GM19043 (cell line): Measurements from ENCODE around the gene TRAPPC2L.
"Not testable (repeated sequence)": the region's sequence is repeated elsewhere in the genome, so short reads cannot be mapped to it uniquely, and the experiment has no call there.

Source experiments
- ATAC-seq: cut with Tn5 transposase; IDR thresholded peaks from one replicate; pipeline ENCODE4 v1.9.1; 2021; ENCODE audit warnings: low read depth; ENCODE audit not compliant: unreplicated experiment

Gene TRAPPC2L

GRCh38 chr16:88886845-88887521 is 30.1 kb downstream of the TRAPPC2L start:
- ATAC-seq: no peak

- ATAC-seq: no peak
Observed at GRCh38 chr16:88888057-88888456, 31.1 kb downstream of the TRAPPC2L start.

GRCh38 chr16:88888461-88889387 is 31.8 kb downstream of the TRAPPC2L start:
- no peak for ATAC-seq

- not testable (repeated sequence) for ATAC-seq
Observed at GRCh38 chr16:88889702-88890352, 32.9 kb downstream of the TRAPPC2L start.

GRCh38 chr16:88891083-88891482 is 34.2 kb downstream of the TRAPPC2L start:
- no peak for ATAC-seq

- no peak for ATAC-seq
Observed at GRCh38 chr16:88892065-88892464, 35.1 kb downstream of the TRAPPC2L start.

- no peak for ATAC-seq
Observed at GRCh38 chr16:88893127-88893968, 36.4 kb downstream of the TRAPPC2L start.

- not testable (repeated sequence) for ATAC-seq
Observed at GRCh38 chr16:88894266-88894665, 37.3 kb downstream of the TRAPPC2L start.

- ATAC-seq: no peak
Observed at GRCh38 chr16:88894681-88895300, 37.9 kb downstream of the TRAPPC2L start.

- ATAC-seq: no peak
Observed at GRCh38 chr16:88895335-88895734, 38.4 kb downstream of the TRAPPC2L start.

- ATAC-seq: no peak
Observed at GRCh38 chr16:88896238-88897070, 39.5 kb downstream of the TRAPPC2L start.

- no peak for ATAC-seq
Observed at GRCh38 chr16:88897696-88898425, 40.9 kb downstream of the TRAPPC2L start.

- no peak for ATAC-seq
Observed at GRCh38 chr16:88899901-88900661, 43.2 kb downstream of the TRAPPC2L start.

- ATAC-seq: no peak
Observed at GRCh38 chr16:88900662-88901052, 43.7 kb downstream of the TRAPPC2L start.

- no peak for ATAC-seq
Observed at GRCh38 chr16:88901718-88902337, 44.9 kb downstream of the TRAPPC2L start.

GRCh38 chr16:88902744-88903143 is 45.8 kb downstream of the TRAPPC2L start:
- ATAC-seq: no peak

GRCh38 chr16:88903267-88903666 is 46.3 kb downstream of the TRAPPC2L start:
- ATAC-seq: no peak
